HG03108 (cell line): ENCODE results near the gene SLX1A.
"Not testable (repeated sequence)": the region's sequence is repeated elsewhere in the genome, so short reads cannot be mapped to it uniquely, and the experiment has no call there.

Source experiments
- ATAC-seq: cut with Tn5 transposase; IDR thresholded peaks from one replicate; pipeline ENCODE4 v1.9.1; 2021; ENCODE audit warnings: moderate library complexity; ENCODE audit not compliant: unreplicated experiment

The SLX1A gene

GRCh38 chr16:30184096-30184890 is 9.4 kb upstream of the SLX1A start:
- ATAC-seq = peak; percentile 34

GRCh38 chr16:30184891-30185682 is 8.6 kb upstream of the SLX1A start:
- no peak for ATAC-seq

GRCh38 chr16:30185683-30186421 is 7.8 kb upstream of the SLX1A start:
- no peak for ATAC-seq

GRCh38 chr16:30186444-30186781 is 7.3 kb upstream of the SLX1A start:
- no peak for ATAC-seq

- ATAC-seq = no peak
These were observed 6.7 kb upstream of the SLX1A start for GRCh38 chr16:30186782-30187555.

GRCh38 chr16:30187556-30187865 is 6.2 kb upstream of the SLX1A start:
- ATAC-seq = no peak

- ATAC-seq = no peak
These were observed 5.6 kb upstream of the SLX1A start for GRCh38 chr16:30187971-30188561.

- ATAC-seq = not testable (repeated sequence)
These were observed 2.5 kb upstream of the SLX1A start for GRCh38 chr16:30191158-30191557.

GRCh38 chr16:30193098-30193497 is 577 bp upstream of the SLX1A start:
- ATAC-seq = not testable (repeated sequence)

GRCh38 chr16:30194172-30194925 is 674 bp downstream of the SLX1A start:
- peak; percentile 51 for ATAC-seq

- ATAC-seq = not testable (repeated sequence)
These were observed 3.3 kb downstream of the SLX1A start for GRCh38 chr16:30197001-30197400.

GRCh38 chr16:30199049-30199448 is 5.4 kb downstream of the SLX1A start, which contains the start of gene SULT1A3:
SULT1A3 (plus strand) TSS chr16:30199255; CDS start chr16:30200729, 1,474 bp downstream.
- not testable (repeated sequence) for ATAC-seq

- not testable (repeated sequence) for ATAC-seq
These were observed 6.1 kb downstream of the SLX1A start for GRCh38 chr16:30199608-30200343.

- not testable (repeated sequence) for ATAC-seq
These were observed 12.0 kb downstream of the SLX1A start for GRCh38 chr16:30205541-30206236.

- not testable (repeated sequence) for ATAC-seq
These were observed 12.6 kb downstream of the SLX1A start for GRCh38 chr16:30206252-30206651.

- ATAC-seq = not testable (repeated sequence)
These were observed 13.5 kb downstream of the SLX1A start for GRCh38 chr16:30207063-30207704.

- ATAC-seq = not testable (repeated sequence)
These were observed 15.4 kb downstream of the SLX1A start for GRCh38 chr16:30209032-30209431.

GRCh38 chr16:30211414-30211813 is 17.7 kb downstream of the SLX1A start:
- ATAC-seq = not testable (repeated sequence)
